ENCODE measurements around the gene FXYD7. TPM values are rescaled to one million over a fixed set of nuclear protein-coding genes. Genes with fewer than 3 reads are reported as not detected.

The FXYD7 gene
- total and polyA plus RNA-seq, 9 of the 15 experiments (the other 6 are each of a cell fraction or from before 2014, with no cell fraction given): 0.10 to 0.80 (median 0.31) TPM; not detected in 3

DNA sequence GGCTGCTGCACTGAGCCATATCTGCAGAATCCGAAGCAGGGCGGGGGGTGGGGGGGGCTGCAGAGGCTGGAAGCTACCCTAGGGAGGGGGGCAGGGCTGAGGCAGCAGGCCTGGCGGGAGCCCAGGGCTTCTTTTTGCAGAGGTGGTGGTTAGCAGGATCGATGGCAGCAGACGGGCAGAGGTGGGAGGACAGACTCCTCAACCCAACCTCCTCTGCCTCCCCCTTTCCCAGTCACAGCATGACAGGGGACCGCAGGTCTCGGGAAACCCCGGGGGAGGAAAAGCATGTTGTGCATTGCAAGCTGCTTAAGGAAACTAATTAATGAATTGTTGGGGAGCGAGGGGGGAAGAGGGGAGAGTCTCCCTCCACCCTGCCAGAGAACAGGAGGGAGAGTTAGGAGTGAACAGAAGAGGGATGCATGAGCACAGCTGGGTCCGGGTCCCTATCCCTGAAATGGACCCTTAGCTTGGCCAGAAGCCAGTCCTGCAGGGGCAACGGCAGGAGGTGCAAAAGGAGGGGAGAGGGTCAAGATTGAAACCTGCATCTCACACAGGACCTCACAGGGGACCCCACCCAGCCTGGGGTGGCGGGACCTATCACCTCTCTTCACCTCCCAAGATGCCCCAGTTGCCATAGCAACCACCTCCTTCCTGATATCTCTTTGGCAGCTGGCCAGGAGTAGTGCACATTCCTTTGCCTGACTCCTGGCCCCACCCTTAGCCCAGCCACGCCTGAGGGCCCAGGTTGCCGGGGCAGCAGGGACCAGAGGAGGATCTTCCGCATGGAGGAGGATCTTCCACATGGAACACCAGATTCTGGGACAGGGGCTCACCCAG is 1.8 kb downstream of the FXYD7 start (continued):
- TF ChIP-seq CHD7 (IDR thresholded peaks at IDR 0.05; ENCODE audit: low read depth, low read length) (no peak), MAFF (IDR thresholded peaks at IDR 0.05; ENCODE audit: low read length) (no peak), ZSCAN29 (IDR thresholded peaks at IDR 0.05) (no peak), PTRF (tag; IDR thresholded peaks at IDR 0.05) (no peak), ZBTB33 (CRISPR knock-in tag; IDR thresholded peaks at IDR 0.05) (no peak), DLX4 (CRISPR knock-in tag; IDR thresholded peaks at IDR 0.05) (no peak), U2AF1 (optimal IDR thresholded peaks at IDR 0.05; ENCODE audit: low read depth, low read length) (no peak), CBFA2T2 (conservative IDR thresholded peaks at IDR 0.05) (no peak)
- TF ChIP-seq, protein P1, sequence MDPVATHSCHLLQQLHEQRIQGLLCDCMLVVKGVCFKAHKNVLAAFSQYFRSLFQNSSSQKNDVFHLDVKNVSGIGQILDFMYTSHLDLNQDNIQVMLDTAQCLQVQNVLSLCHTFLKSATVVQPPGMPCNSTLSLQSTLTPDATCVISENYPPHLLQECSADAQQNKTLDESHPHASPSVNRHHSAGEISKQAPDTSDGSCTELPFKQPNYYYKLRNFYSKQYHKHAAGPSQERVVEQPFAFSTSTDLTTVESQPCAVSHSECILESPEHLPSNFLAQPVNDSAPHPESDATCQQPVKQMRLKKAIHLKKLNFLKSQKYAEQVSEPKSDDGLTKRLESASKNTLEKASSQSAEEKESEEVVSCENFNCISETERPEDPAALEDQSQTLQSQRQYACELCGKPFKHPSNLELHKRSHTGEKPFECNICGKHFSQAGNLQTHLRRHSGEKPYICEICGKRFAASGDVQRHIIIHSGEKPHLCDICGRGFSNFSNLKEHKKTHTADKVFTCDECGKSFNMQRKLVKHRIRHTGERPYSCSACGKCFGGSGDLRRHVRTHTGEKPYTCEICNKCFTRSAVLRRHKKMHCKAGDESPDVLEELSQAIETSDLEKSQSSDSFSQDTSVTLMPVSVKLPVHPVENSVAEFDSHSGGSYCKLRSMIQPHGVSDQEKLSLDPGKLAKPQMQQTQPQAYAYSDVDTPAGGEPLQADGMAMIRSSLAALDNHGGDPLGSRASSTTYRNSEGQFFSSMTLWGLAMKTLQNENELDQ (CRISPR knock-in tag; IDR thresholded peaks at IDR 0.05; ENCODE audit: borderline replicate concordance): no peak
